Measurements from ENCODE around the gene MRPS22.
"Not testable (repeated sequence)": the region's sequence is repeated elsewhere in the genome, so short reads cannot be mapped to it uniquely, and the experiment has no call there.

Gene MRPS22

GRCh38 chr3:139339219-139339906 is 4.5 kb upstream of the MRPS22 start:
- no peak for DNase-seq (ENCODE audit: low read depth)

DNA sequence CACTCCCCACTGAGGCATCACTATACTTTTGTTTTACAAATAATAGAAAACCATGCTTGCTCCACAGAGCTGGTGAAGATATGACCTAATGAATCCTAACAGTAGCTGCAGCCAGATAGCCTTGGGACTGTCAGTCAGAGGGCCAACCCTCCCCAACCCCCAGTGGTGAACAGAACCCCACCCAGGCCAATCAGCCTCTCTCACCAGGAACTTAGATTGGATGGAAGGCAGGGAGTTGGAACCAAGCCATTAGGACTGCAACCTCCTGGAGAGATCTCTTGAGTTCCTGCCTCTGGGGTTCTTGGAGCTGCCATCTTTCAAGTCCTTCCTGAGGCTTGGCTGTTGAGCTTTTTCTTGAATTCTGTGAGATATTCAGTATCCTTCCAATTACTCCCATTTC is 3.0 kb upstream of the MRPS22 start:
- DNase-seq (ENCODE audit: low read depth) = no peak

DNA sequence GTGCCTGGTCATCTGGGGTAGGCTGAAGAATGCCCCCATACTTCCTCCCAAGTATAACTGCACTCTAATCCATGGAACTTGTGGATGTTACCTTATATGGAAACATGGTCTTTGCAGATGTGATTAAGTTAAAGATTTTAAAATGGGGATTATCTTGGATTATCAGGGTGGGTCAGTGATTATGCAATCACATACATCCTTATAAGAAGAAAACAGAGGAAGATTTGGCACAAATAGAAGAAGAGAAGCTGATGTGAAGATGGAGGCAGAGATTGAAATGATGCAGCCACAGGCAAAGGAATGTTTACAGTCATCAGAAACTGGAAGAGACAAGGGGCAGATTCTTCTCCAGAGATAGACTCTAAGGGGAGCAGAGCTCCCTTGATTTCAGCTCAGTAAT is 1.8 kb upstream of the MRPS22 start:
- no peak for DNase-seq (ENCODE audit: low read depth)

DNA sequence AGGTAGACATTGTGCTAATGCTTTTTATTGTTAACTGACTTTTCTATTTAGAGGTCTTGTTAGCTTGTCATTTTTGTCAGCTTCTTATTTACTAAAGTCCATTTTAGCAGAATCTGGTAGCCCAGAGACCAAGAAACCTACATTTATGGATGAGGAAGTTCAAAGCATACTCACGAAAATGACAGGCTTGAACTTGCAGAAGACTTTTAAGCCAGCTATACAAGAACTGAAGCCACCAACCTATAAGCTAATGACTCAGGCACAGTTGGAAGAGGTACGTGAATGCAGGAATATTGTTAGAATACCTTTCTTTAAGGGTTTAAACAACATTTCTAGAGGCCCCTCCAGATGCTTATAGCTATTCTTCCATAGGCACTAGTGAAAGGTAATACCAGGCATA is 3.0 kb downstream of the MRPS22 start:
- DNase-seq (ENCODE audit: low read depth) = no peak

DNA sequence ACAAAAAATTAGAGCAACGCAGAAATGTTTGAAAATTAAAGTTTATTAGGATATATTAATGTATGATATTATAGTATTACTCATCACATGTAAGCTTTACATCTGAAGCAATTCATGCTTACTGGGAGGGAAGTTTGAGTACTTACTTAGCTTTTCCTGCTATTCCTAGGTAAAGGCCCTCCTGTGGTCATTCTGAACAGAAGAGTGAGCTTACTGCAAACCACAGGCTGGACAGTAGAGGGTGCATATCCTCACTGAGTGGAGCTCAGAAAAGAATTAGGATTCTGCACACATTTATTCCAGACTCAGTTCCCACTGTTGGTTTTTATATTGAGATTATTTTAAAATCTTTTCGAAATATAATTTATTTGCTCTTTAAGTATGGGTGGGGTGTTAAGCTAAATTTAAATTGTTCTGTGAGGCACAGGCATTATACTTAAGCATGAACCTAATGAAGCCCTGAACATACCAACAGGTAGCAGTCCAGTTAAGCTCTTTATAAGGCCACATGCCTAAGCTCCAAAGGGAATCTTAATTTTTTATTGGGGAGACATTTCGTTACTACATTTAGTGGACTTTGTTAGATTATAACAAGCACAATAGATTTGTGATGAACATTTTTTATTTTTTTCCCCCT is 10.2 kb downstream of the MRPS22 start:
- DNase-seq (ENCODE audit: low read depth) = no peak

GRCh38 chr3:139354661-139355060 is 10.8 kb downstream of the MRPS22 start:
- no peak for DNase-seq (ENCODE audit: low read depth)

- DNase-seq (ENCODE audit: low read depth) = no peak
These were observed 11.7 kb downstream of the MRPS22 start for GRCh38 chr3:139355476-139355875.

DNA sequence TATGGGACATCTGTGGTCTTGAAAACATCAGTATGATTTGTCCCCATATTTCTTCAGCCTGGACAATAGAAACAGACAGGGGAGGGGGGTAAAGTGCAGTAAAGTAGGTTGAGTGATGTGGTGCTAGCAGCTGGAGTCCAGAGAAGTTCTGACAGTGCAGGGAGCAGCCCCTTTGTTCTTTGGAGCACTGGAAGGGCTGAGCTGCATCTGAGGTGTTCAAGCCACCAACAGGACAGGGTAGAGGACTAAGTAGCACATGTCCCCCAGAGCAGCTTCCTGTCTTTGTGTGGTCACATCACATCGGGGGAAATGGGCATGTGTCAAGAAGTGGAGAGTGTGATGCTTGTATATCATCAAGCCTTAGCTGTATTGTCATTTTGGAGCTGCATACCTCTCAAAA is 12.1 kb downstream of the MRPS22 start:
- DNase-seq (ENCODE audit: low read depth) = no peak

DNA sequence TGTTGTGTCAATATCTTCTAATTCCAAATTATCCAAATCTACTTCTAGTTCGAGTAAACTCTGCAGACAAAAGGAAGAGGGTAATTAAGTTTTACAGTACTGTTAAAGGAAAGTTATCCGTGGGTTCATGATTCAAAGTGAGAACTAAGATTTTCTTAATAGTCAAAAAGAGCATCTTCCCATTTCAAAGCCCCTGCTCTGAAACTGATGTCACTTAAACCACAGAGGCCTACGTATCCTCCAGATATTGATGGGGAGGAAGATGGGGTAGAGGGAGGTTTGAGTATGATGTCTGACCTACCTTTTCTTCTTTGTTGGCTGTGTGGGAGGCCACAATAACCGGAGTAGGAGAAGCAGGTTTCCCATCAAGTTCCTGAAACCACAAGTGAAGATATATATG is 14.1 kb downstream of the MRPS22 start:
- DNase-seq (ENCODE audit: low read depth) = no peak

- no peak for DNase-seq (ENCODE audit: low read depth)
These were observed 15.2 kb downstream of the MRPS22 start for GRCh38 chr3:139358841-139359562.

- no peak for DNase-seq (ENCODE audit: low read depth)
These were observed 17.5 kb downstream of the MRPS22 start for GRCh38 chr3:139361276-139361675.

GRCh38 chr3:139364549-139364948 is 20.7 kb downstream of the MRPS22 start:
- DNase-seq (ENCODE audit: low read depth) = no peak

DNA sequence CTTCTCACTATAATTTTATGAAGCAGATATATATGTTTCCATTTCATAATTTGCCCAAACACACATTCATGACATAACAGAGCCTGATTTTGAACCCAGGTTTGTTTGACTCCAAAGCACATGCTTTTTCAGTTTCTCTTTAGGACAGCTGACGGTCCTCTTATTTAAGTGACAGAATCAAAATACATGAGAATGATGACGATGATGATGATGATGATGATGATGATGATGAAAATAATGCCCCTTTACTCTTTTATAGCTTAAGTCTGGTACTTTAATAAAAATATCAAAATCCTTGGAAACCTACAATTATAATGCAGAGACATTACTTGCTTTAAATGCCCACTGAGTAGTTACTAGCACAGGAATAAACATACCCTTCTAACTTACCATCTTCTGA is 30.3 kb downstream of the MRPS22 start:
- DNase-seq (ENCODE audit: low read depth) = no peak

DNA sequence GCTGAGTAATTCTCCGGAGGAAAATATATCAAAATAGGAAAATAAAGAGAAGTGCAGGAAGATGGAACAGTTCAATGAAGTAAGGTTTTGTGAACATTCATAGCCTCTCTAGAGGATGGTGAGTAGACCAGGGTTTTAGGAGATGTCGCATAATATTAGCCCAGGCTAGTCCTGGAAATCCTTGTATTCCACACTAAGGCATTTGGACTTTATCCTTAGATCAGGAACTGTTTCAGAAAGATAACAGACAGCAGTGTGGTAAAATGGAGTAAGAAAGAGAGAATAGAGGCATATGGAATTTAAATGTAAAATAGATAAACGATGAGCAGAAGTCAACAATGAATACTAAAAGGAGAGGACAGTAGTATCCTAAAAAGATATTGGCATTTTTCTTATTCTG is 33.6 kb downstream of the MRPS22 start:
- DNase-seq (ENCODE audit: low read depth) = no peak

- DNase-seq (ENCODE audit: low read depth) = no peak
These were observed 34.9 kb downstream of the MRPS22 start for GRCh38 chr3:139378587-139379241.

DNA sequence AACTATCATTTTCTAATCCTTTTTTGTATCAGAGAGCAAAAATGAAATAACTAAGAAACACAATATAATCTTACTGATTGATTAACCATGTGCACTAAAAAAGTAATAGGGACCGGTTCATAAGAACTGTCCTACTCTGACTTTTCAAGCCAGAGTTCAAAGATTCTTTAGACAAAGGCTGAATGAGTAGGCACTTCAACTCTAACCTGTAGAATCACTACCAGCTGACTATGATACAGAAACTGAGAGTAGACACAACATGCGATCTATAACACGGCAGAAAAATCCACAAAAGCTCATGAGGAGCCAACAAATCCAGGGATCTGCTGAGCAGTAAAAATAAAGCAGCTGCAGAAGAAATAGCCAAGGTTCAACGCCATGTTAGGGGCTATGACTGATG is 36.8 kb downstream of the MRPS22 start:
- DNase-seq (ENCODE audit: low read depth) = no peak

GRCh38 chr3:139382291-139382690 is 38.5 kb downstream of the MRPS22 start:
- DNase-seq (ENCODE audit: low read depth) = not testable (repeated sequence)

- no peak for DNase-seq (ENCODE audit: low read depth)
These were observed 44.3 kb downstream of the MRPS22 start for GRCh38 chr3:139388077-139388476.

DNA sequence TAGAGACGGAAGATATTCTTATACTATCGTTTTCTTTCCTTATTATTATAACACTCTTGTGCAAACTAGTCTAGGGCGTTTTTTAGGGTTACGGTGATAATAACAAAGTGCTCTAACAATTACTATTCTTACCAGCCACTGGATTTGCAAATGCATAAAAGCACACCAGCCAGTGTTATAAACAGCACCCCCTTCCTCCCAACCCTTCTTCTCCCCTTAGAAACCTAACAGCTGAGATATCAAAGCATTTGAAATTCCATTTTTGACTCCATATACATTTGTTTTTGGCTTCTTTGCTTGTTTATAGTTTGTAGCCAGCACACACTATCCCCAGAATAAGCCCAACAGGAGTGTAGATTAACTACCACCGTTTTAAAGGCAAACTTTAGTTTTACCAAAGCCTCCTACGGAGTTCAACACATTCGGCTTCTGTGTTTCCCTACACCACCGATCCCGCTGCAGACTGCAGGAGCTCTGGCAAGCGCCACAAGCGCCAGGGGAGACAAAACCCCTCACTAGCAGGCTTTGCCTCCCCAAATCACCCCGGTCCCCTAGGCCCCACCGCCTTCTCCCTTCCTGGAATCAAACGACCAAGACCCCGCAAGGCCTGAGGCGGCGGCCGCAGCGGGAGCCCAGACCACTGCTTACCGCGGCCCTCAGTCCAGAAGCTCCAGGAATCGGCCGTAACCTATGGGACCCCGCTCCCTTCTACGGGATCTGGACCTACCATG is 45.2 kb downstream of the MRPS22 start:
- peak; percentile 4 for DNase-seq (ENCODE audit: low read depth)

DNA sequence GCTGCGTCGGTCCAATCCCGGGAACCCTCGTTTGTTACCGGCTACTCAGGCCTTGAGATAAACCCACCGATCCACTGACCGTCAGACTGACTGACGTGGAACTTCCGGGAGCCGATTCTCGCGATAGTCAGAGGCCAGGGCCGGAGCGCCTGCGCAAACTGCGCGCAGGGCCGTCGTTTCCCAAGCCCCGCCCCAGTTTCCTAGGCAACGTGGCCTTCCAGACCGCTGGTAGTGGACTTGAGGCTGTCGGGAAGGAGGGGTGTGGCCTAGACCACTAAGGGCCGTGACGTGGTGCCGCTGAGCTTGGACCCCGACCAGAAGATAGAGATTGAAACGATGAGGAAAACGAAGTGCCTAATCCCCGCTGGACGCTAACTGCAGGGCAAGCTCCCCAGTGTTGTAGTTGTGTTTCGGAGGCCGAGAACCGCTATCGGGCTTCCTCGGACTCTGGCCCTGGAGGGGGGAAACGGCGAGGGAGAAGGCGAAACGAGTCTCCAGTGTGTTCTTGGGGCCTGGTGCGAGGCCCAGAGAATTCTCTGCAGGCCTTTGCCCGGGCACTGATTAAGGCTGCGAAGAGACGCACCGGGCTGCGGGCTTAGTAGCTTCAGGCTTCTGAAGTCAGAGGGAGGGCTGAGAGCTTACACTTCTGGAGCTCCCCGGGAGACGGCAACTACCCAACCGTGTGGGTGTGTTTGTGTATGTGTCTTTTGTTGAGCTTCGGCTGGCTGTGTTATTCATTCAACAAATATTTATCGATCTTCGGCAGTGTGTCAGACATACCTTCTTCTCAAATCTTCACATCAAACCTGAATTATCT is 45.9 kb downstream of the MRPS22 start, which contains the start of gene COPB2:
Gene COPB2, minus strand, starts transcription at position 96 of the 817 bp plus-strand sequence. CDS start 97 bp downstream, outside the sequence.
- peak; percentile 94 for DNase-seq (ENCODE audit: low read depth)

DNA sequence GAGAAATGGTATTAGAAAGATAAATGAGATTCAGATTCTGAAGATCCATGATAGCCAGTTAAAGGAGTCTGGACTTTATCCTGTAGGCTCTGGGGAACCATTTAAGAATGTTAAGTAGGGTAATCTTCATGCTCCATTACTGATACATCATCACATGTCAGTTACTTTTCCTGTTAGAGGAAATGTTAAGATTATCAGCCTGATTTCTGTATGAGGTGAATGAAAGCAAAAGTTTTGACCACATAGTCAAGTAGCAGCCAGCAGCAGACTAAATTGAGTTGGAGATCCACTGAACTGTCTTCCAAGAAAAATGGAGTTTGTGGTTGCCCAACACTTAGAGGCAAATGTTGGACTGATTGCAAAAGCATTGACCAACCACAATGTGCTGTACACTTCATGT is 50.3 kb downstream of the MRPS22 start:
- no peak for DNase-seq (ENCODE audit: low read depth)
